IPS-18a (cell line): ENCODE measurements around the gene FXYD5.
"Not testable (repeated sequence)": the region's sequence is repeated elsewhere in the genome, so short reads cannot be mapped to it uniquely, and the experiment has no call there.

Experiments
- H3K27ac ChIP-seq: one replicate; pipeline ENCODE4 v1.5.1; 2013; ENCODE audit warnings: low read length
- H3K27me3 ChIP-seq: one replicate; pipeline ENCODE4 v1.6.1; 2013; ENCODE audit warnings: mild to moderate bottlenecking, low read length; ENCODE audit not compliant: control insufficient read depth, insufficient read depth
- H3K36me3 ChIP-seq: one replicate; pipeline ENCODE4 v1.6.1; 2013; ENCODE audit warnings: low read depth, low read length; ENCODE audit not compliant: control insufficient read depth
- H3K4me1 ChIP-seq: one replicate; pipeline ENCODE4 v1.6.1; 2013; ENCODE audit warnings: low read depth, low read length; ENCODE audit not compliant: control insufficient read depth
- H3K4me3 ChIP-seq: one replicate; pipeline ENCODE4 v1.5.1; 2013; ENCODE audit warnings: low read length
- H3K9ac ChIP-seq: one replicate; pipeline ENCODE4 v1.6.1; 2013; ENCODE audit warnings: mild to moderate bottlenecking, low read length, moderate library complexity
- H3K9me3 ChIP-seq: one replicate; pipeline ENCODE4 v1.6.1; 2013; ENCODE audit warnings: low read depth, low read length; ENCODE audit not compliant: control insufficient read depth

The FXYD5 gene

DNA sequence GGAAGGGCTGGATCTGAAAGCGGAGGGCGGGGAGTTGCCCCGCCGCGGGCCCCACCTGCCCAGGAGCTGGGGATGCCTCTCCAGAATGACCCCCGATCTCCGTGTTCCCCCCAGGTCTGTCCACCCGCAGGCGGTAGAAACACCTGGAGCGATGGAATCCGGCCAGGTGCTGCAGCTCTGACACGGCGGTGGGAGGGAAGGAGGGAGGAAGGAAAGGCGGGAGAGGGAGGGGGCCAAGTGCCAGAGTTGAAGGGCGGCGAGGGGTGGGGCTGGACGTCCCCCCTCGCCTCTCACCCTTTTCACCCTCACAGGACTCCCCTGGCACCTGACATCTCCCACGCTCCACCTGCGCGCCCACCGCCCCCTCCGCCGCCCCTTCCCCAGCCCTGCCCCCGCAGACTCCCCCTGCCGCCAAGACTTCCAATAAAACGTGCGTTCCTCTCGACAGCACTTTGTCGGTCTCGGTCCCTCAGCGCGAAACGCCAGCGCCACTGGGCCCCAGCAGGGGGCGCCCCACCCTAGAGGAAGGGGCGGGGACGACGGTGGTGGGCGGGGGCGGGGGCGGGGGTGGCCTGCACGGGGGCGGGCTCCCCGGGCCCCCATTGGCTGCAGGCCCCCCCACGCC, 11.8 kb upstream of the FXYD5 start:
- peaks cover 14% of the 10 kb centered on the region for H3K4me1 ChIP-seq
- peak overlapping the region; percentile 66 for H3K4me3 ChIP-seq
- peaks cover 30% of the 10 kb centered on the region for H3K27me3 ChIP-seq
- no peaks in the 10 kb centered on the region for H3K36me3 ChIP-seq
- peak overlapping the region; percentile 21 for H3K9ac ChIP-seq
- H3K27ac ChIP-seq: no peak overlapping the region
- no peaks in the 10 kb centered on the region for H3K9me3 ChIP-seq

DNA sequence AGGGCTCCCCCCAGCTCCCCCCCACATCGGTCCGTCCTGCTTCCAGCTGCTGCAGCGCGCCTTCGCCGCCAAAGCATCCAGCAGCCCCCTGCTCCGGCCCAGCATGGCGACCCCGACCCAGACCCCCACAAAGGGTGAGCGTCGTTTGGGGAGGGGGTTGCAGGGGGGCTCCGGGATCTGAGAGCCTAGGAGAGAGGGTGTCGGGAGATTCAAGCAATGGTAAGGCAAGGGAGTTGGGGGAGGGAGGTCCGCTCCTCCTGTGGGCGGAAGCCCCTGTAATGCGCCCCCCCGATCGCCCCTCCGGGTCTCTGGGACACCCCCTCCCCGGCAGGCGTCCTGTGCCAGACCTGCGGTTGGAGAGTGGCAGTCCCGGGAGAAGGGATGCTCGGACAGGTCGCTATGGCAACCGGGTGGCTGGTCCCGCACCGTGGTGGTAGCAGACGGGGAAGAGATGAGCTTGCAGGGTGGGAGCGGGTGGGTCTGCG, 11.3 kb upstream of the FXYD5 start, which contains the start of gene FXYD7:
TSS of gene FXYD7 (plus strand) at position 25 of the 485 bp plus-strand sequence. CDS start at position 104, 79 bp downstream.
- peak within 1 kb of the TSS; percentile 21 for H3K9ac ChIP-seq
- no peaks in the 10 kb centered on the region for H3K36me3 ChIP-seq
- peaks cover 30% of the 10 kb centered on the region for H3K27me3 ChIP-seq
- peaks cover 14% of the 10 kb centered on the region for H3K4me1 ChIP-seq
- H3K9me3 ChIP-seq: no peaks in the 10 kb centered on the region
- H3K4me3 ChIP-seq: peak within 1 kb of the TSS; percentile 66
- H3K27ac ChIP-seq: no peak within 1 kb of the TSS

DNA sequence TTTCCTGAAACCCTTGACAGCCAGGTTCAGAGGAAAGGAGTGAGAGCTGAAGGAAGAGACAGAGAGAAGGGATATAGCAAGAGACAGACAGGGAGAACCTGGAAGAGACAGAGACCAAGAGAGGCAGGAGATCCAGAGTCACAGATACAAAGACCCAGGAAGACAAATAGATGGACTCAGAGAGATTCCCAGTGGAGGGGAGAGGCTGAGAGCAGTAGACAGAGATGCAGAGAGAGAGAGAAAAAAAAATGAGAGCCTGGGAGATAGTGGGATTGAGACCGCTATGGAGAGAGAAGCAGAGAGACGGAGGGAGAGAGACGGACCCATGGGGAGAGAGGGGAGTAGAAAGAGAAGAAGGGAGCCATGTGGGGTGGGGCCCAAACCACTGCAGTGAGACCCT, 10.7 kb upstream of the FXYD5 start:
- Histone ChIP-seq H3K4me3 (peak overlapping the region; percentile 45), H3K4me1 (peaks cover 14% of the 10 kb centered on the region), H3K9me3 (no peaks in the 10 kb centered on the region), H3K36me3 (no peaks in the 10 kb centered on the region), H3K9ac (no peak overlapping the region), H3K27ac (no peak overlapping the region), H3K27me3 (peaks cover 30% of the 10 kb centered on the region)

DNA sequence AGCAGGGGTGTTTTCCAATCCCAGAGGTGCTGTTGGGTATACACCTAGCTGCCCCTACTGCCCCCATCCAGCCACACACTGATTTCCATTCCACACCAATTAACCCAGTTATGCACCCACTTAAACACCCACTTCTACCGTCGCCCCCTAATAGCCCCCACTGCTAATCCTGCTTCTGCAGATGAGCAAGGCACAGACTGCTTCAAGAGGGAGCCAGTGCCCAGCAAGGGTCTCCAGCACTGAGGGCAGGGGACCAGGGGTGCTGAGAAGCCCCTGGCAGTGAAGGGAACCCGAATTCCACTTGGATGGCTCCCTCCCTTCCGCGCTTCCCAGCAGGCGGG, 10.3 kb upstream of the FXYD5 start:
- Histone ChIP-seq H3K4me3 (no peak overlapping the region), H3K4me1 (peaks cover 14% of the 10 kb centered on the region), H3K9me3 (no peaks in the 10 kb centered on the region), H3K27me3 (peaks cover 30% of the 10 kb centered on the region), H3K9ac (no peak overlapping the region), H3K27ac (no peak overlapping the region), H3K36me3 (no peaks in the 10 kb centered on the region)

DNA sequence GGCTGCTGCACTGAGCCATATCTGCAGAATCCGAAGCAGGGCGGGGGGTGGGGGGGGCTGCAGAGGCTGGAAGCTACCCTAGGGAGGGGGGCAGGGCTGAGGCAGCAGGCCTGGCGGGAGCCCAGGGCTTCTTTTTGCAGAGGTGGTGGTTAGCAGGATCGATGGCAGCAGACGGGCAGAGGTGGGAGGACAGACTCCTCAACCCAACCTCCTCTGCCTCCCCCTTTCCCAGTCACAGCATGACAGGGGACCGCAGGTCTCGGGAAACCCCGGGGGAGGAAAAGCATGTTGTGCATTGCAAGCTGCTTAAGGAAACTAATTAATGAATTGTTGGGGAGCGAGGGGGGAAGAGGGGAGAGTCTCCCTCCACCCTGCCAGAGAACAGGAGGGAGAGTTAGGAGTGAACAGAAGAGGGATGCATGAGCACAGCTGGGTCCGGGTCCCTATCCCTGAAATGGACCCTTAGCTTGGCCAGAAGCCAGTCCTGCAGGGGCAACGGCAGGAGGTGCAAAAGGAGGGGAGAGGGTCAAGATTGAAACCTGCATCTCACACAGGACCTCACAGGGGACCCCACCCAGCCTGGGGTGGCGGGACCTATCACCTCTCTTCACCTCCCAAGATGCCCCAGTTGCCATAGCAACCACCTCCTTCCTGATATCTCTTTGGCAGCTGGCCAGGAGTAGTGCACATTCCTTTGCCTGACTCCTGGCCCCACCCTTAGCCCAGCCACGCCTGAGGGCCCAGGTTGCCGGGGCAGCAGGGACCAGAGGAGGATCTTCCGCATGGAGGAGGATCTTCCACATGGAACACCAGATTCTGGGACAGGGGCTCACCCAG, 9.7 kb upstream of the FXYD5 start:
- Histone ChIP-seq H3K9ac (no peak overlapping the region), H3K4me1 (peaks cover 14% of the 10 kb centered on the region), H3K36me3 (no peaks in the 10 kb centered on the region), H3K27ac (no peak overlapping the region), H3K9me3 (no peaks in the 10 kb centered on the region), H3K27me3 (peaks cover 30% of the 10 kb centered on the region), H3K4me3 (no peak overlapping the region)

DNA sequence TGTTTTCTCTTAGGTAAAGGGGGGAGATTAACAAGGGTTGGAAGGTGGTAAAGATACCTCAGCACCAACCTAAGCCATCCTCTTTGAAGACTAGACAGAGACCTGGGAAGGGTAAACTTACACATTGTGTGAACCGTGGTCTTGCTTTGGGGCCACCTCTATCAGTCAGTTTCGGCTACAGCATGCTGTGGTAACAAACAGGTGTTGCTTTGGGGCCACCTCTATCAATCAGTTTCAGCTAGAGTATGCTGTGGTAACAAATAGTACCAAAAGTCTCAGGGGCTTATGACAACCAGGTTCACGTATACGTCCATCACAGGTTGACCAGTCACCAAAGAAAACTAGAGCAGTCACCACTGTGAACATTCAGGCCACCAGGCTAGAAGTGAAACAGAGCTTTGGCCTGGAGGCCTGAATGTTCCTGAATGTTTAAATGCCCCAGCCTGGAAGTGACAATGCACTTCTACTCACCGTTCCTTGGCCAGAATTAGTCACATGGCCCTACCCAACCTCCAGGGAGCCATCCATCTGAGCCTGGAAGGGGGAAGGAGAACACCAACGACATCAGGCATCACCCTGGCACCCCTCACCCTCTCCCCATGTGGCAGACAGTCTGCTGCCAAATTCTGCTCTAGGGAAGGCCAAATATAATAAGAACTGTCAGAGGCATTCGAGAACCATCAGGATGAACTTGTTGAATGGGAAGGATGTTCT, 7.6 kb upstream of the FXYD5 start:
- no peak overlapping the region for H3K9ac ChIP-seq

DNA sequence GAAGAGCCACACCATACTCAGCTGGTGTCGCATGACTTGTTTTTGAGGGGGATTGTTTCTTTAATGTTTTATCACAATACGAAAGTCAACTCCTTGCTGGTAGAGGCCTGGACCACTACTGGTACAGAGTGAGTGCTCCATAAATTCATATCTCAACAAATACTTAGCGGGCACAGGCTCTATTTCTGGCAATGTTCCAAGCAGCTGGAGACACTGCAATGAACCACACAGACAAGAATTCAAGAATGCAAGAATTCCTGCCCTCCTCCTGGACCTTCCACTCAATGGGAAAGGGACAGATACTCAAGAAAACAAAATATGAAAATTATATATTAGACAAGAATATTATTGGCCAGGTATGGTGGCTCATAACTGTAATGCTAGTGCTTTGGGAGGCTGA, 5.1 kb upstream of the FXYD5 start:
- no peaks in the 10 kb centered on the region for H3K9me3 ChIP-seq
- H3K4me3 ChIP-seq: no peak overlapping the region
- H3K27me3 ChIP-seq: peaks cover 13% of the 10 kb centered on the region
- no peaks in the 10 kb centered on the region for H3K36me3 ChIP-seq
- no peak overlapping the region for H3K9ac ChIP-seq
- peaks cover 24% of the 10 kb centered on the region for H3K4me1 ChIP-seq
- no peak overlapping the region for H3K27ac ChIP-seq

More for the DNA sequence above, 7.6 kb upstream of the FXYD5 start:
- Histone ChIP-seq H3K9me3 (no peaks in the 10 kb centered on the region), H3K4me3 (no peak overlapping the region), H3K4me1 (peaks cover 23% of the 10 kb centered on the region), H3K36me3 (no peaks in the 10 kb centered on the region), H3K27ac (no peak overlapping the region), H3K27me3 (peaks cover 17% of the 10 kb centered on the region)

DNA sequence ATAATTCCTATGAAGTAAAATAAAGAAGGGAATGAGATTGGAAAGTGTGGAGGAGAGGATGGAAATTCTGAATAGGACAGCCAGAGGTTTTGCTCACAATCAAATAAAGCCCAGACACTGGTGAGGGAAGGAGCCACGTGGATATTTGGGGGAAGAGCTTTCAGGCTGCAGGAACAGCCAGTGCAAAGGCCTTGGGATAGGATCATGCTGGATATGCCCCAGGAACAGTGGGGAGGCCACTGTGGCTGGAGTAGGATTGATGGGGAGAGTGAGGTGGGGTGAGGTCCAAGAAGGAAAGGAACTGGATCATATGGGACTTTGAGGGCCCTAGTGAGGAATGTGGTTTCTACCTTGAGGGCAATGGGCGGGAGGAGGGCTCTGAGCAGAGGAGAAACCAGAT, 4.1 kb upstream of the FXYD5 start:
- Histone ChIP-seq H3K9me3 (no peaks in the 10 kb centered on the region), H3K27me3 (peaks cover 13% of the 10 kb centered on the region), H3K4me1 (peaks cover 24% of the 10 kb centered on the region), H3K9ac (no peak overlapping the region), H3K4me3 (no peak overlapping the region), H3K36me3 (no peaks in the 10 kb centered on the region), H3K27ac (no peak overlapping the region)

DNA sequence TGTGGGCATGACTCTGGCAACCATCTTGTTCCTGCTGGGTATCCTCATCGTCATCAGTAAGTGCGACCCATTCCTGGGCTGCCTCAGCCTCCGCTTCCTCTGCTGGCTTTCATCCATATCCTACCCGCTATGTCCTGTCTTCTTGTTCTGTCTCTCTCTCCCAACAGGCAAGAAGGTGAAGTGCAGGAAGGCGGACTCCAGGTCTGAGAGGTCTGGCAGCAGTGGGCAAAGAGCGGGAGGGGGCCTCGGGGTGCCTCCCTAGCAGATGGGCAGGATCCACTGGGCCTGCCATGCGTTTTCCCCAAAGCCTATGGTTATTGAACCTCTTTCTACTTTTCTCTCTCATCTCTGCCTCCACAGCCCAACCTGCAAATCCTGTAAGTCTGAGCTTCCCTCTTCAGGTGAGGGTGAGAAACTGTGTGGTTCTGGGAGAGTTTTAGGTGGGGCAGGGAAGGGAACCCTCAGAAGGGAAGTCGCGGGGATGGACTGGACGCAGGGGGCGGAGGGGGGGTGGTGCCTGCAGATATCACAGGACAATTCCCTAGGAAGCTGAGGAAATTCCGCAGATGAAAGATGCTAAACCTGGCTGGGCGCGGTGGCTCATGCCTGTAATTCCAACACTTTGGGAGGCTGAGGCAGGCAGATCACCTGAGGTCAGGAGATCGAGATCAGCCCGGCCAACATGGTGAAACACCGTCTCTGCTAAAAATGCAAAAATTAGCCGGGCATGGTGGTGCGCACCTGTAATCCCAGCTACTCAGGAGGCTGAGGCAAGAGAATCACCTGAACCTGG, 3.1 kb upstream of the FXYD5 start:
- Histone ChIP-seq H3K36me3 (no peaks in the 10 kb centered on the region), H3K4me3 (no peak overlapping the region), H3K4me1 (peaks cover 32% of the 10 kb centered on the region), H3K27ac (no peak overlapping the region), H3K9ac (no peak overlapping the region), H3K9me3 (no peaks in the 10 kb centered on the region), H3K27me3 (peaks cover 13% of the 10 kb centered on the region)

DNA sequence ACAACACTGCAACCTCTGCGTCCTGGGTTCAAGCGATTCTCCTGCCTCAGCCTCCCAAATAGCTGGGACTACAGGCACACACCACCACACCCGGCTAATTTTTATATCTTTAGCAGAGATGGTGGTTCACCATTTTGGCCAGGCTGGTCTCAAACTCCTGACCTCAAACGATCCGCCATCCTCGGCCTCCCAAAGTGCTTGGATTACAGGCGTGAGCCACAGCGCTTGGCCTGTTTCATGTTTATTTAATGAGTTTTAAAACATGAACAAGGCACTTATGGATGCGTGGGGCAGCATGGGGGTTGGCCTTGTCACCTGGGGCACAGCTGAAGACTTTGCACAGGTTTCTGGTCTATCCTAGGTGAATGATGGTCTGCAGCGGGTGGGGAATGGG, 1.4 kb upstream of the FXYD5 start:
- Histone ChIP-seq H3K27me3 (peaks cover 13% of the 10 kb centered on the region), H3K36me3 (peaks cover 10% of the 10 kb centered on the region), H3K4me1 (peaks cover 32% of the 10 kb centered on the region), H3K4me3 (peak overlapping the region; percentile 64)
- not testable (repeated sequence) for H3K27ac ChIP-seq, H3K9ac ChIP-seq, H3K9me3 ChIP-seq
